Measurements from ENCODE around the gene GNG8.

GNG8 gene

DNA sequence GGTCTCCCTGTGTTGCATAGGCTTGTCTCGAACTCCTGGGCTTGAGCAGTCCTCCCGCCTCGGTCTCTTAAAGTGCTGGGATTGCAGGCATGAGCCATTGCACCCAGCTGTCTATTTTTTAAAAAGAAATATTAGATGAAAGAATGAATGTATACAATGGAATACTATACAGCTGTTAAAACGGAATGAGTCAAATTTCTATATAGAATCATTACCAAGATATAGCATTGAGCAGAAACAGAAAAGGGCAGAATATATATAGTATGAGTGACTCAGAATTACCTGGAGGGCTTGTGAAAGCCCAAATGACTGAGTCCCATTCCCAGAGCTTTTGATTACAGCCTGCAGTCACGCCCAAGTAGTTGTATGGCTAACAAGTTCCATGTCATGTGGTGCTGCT is 20.5 kb upstream of the GNG8 start:
- no peak overlapping the region for H3K4me3 ChIP-seq (ENCODE audit: low read depth, low read length)
- TF ChIP-seq, protein P1, sequence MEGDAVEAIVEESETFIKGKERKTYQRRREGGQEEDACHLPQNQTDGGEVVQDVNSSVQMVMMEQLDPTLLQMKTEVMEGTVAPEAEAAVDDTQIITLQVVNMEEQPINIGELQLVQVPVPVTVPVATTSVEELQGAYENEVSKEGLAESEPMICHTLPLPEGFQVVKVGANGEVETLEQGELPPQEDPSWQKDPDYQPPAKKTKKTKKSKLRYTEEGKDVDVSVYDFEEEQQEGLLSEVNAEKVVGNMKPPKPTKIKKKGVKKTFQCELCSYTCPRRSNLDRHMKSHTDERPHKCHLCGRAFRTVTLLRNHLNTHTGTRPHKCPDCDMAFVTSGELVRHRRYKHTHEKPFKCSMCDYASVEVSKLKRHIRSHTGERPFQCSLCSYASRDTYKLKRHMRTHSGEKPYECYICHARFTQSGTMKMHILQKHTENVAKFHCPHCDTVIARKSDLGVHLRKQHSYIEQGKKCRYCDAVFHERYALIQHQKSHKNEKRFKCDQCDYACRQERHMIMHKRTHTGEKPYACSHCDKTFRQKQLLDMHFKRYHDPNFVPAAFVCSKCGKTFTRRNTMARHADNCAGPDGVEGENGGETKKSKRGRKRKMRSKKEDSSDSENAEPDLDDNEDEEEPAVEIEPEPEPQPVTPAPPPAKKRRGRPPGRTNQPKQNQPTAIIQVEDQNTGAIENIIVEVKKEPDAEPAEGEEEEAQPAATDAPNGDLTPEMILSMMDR (IDR thresholded peaks at IDR 0.05; ENCODE audit: borderline replicate concordance, insufficient read depth, low read depth, low read length): no peak

DNA sequence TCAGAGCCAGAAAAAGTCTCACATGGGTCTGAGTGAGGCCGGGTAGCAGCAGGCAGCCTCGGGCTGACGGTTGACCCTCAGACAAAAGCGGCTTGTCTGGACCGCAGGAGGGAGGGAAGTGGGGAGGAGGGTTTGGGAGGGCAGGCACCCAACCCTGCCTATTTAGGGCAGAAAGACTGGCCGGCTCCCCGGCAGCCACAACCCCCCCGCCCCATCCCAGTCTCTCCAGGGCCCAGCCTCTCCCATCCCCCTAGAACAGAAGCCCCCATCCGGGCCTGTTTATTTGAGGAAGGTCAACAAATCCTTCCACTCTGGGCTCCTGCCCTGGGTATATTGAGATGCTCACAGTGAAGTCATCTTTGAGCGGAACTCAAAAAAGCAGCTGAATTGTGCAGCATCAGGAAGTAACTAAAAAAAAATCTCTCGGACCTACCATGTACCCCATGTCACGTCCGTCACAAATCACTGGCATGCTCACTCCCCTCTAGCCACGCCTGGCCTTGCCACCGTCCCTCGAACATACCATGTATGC is 18.7 kb upstream of the GNG8 start:
- TF ChIP-seq, protein P1 (IDR thresholded peaks at IDR 0.05; ENCODE audit: borderline replicate concordance, insufficient read depth, low read depth, low read length): no peak

DNA sequence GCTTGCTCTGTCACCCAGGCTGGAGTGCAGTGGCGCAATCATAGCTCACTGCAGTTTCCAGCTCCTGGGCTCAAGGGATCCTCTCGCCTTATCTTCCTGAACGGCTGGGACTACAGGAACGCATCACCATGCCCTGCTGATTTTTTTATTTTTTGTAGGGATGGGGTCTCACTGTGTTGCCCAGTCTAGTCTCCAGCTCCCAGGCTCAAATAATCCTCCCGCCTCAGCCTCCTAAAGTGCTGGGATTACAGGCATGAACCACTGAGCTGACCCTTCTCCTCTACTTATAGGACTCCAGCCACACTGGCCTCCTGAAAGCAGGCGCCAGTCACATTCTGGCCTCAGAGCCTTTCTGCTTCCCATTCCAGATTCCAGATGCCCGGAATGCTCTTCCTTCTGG is 14.4 kb upstream of the GNG8 start:
- H3K4me3 ChIP-seq (ENCODE audit: low read depth, low read length): no peak overlapping the region
- TF ChIP-seq, protein P1 (IDR thresholded peaks at IDR 0.05; ENCODE audit: borderline replicate concordance, insufficient read depth, low read depth, low read length): no peak

More for the DNA sequence above, 18.7 kb upstream of the GNG8 start:
- no peak overlapping the region for H3K4me3 ChIP-seq (ENCODE audit: low read depth, low read length)

DNA sequence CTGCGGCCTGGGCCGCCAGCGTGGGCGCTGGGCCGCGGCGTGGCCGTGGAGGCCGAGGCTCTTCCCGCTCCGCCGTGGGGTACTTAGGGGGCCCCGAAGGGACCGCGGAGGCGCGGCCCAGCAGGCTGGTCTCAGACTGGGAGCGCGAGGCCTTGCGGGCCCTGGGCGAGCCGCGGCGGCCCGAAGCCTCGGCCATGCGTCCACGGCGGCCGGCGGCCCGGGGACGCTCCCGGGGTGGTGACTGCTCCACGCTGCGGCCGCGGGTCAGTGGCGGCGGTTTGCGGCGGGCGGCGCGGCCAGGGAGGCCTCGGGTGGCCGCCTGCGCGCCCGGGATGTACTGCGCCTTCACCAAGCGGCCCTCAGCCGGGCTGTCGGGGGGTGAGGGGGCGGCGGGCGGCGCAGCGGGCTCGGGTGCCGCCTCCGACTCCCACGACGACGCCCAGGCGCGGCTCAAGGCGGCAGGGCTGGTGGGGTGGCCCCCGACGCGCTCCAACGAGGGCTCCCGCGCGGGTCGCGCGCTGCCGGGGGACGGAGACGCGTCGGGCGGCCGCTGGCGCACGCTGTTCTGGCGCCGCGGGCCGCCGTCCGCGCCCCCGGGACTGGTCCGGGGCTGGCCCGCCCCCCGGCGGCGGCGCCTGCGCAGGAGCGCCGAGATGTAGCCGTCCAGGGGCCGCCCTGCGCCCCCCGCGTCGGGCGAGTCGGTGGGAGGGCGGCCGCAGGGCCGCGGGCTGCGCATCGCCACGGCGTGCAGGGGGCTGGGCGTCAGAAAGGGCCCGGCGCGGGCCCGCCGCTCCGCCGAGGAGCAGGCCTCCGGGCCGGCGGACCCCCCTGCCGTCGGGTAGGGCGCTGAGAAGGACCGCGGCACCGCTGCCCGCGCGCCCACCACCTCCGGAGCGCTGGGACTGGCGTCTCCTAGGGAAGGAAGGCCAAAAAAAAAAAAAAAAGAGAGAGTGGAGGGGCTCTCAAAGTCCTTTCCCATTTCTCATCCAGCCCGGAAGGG is 13.3 kb upstream of the GNG8 start:
- TF ChIP-seq, protein P1 (IDR thresholded peaks at IDR 0.05; ENCODE audit: borderline replicate concordance, insufficient read depth, low read depth, low read length): no peak
- no peak overlapping the region for H3K4me3 ChIP-seq (ENCODE audit: low read depth, low read length)

DNA sequence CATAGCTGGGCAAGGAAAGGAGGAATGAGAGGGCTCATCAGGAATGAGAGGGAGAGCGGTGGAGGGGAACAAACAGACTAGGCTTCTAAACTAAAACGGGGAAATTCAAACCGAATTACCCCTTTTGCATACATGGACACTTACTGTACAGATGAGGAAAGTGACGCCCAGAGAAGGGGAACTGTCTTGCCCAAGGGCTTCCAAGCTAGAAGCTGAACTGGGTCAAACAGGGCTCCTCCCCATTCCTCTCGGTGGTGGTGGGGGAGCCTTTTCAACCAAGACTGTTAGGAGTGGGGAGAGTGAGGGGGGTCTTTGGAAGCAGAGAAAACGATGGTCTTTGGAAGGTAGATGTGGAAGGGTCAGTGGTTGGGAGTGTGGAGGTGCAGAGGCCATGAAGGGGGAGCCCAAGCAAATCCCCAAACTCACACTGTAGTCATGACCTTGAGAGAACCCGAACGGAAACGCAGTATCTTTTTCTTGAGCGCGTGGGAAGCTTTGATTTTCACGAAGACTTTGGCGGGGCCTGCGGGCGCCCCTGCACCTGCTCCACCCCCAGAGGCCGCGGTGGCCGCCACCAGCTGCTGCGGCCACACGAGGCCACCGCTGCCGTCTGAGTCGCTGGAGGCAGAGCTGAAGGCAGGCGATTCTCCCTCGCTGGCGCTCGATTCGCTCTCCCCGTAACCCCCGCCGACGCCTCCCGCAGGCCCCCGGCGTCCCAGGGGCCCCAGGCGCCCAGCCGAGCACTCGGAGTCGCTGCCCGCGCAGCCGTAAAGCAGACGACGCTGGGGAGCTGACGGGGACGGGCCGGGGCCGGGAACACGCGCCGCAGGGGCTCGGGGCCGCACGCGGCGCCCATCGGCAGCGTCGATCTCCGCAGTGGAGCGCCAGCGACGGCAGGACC is 12.3 kb upstream of the GNG8 start:
- no peak overlapping the region for H3K4me3 ChIP-seq (ENCODE audit: low read depth, low read length)
- TF ChIP-seq, protein P1 (IDR thresholded peaks at IDR 0.05; ENCODE audit: borderline replicate concordance, insufficient read depth, low read depth, low read length): no peak

DNA sequence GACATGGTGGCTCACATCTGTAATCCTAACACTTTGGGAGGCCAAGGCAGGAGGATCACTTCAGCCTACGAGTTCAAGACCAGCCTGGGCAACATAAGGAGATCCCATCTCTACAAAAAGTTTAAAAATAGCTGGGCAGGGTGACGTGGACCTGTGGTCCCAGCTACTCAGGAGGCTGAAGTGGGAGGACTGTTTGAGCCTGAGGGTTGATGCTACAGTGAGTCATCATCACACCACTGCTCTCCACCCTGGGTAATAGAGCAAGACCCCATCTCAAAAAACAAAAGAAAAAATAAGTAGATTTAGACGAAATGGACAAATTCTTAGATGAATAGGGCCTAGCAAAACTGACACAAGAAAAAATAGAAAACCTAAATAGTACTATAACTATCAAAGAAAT is 10.4 kb upstream of the GNG8 start:
- TF ChIP-seq, protein P1 (IDR thresholded peaks at IDR 0.05; ENCODE audit: borderline replicate concordance, insufficient read depth, low read depth, low read length): no peak
- H3K4me3 ChIP-seq (ENCODE audit: low read depth, low read length): no peak overlapping the region
